H1 (cell line): Measurements from ENCODE around the gene FAH.

ENCODE experiments used
- ASH2L ChIP-seq: fragments of 200-600, 300-600 bp; sonication (generic); IDR thresholded peaks from one replicate; pipeline ENCODE4 v1.7.1; 2017; ENCODE audit warnings: low read length
- BRCA1 ChIP-seq: IDR thresholded peaks from 2 replicates; pipeline ENCODE4 v1.6.1; 2012; ENCODE audit warnings: low read depth, low read length, improper control_type of control experiment
- CEBPB ChIP-seq: IDR thresholded peaks from 2 replicates; pipeline ENCODE4 v1.6.1; 2012; ENCODE audit warnings: low read depth, low read length
- EZH2 ChIP-seq: fragments of 200-600 bp; sonication (generic); IDR thresholded peaks from 2 replicates; pipeline ENCODE4 v1.7.1; 2012; ENCODE audit warnings: low read depth, mild to moderate bottlenecking, moderate library complexity, low read length, inconsistent platforms; ENCODE audit not compliant: severe bottlenecking
- KDM1A ChIP-seq: fragments of 200-600, 300-600 bp; sonication (generic); IDR thresholded peaks from 2 replicates; pipeline ENCODE4 v1.7.1; 2016; ENCODE audit warnings: mild to moderate bottlenecking, low read length, borderline replicate concordance
- PHF8 ChIP-seq: fragments of 200-600 bp; sonication (generic); conservative IDR thresholded peaks from 2 replicates; pipeline ENCODE4 v1.7.1; 2012; ENCODE audit warnings: low read depth, mild to moderate bottlenecking, inconsistent platforms, low read length, moderate library complexity
- POLR2A ChIP-seq, 2 experiments: IDR thresholded peaks; 1 replicate in 1 of 2; 2 replicates in 1 of 2; pipeline ENCODE4 v1.6.1; 2011; ENCODE audit warnings: low read depth in 2 of 2, low read length in 2 of 2, mild to moderate bottlenecking in 2 of 2; ENCODE audit errors: control extremely low read depth in 1 of 2
- POLR2AphosphoS5 ChIP-seq: IDR thresholded peaks from 2 replicates; pipeline ENCODE4 v1.6.1; 2011; ENCODE audit warnings: low read depth, low read length
- RAD21 ChIP-seq, 2 experiments: IDR thresholded peaks in 1 of 2; conservative IDR thresholded peaks in 1 of 2; 2 replicates each; pipeline ENCODE4 v1.6.1; 2011; ENCODE audit warnings: low read depth in 2 of 2, low read length in 2 of 2, improper control_type of control experiment in 1 of 2, inconsistent platforms in 1 of 2, mild to moderate bottlenecking in 1 of 2, moderate library complexity in 1 of 2
- RFX5 ChIP-seq: IDR thresholded peaks from 2 replicates; pipeline ENCODE4 v1.6.1; 2011; ENCODE audit warnings: low read depth, low read length, improper control_type of control experiment, borderline replicate concordance
- TAF1 ChIP-seq: IDR thresholded peaks from 2 replicates; pipeline ENCODE4 v1.6.1; 2011; ENCODE audit warnings: mild to moderate bottlenecking, low read depth, low read length
- USF2 ChIP-seq: IDR thresholded peaks from 2 replicates; pipeline ENCODE4 v1.6.1; 2011; ENCODE audit warnings: low read length, improper control_type of control experiment
- TF ChIP-seq, protein P1 (sequence below), 3 experiments: IDR thresholded peaks; 1 replicate in 2 of 3; 2 replicates in 1 of 3; pipeline versions ENCODE4 v1.5.1 to v1.6.1; 2011; ENCODE audit warnings: low read length in 3 of 3, mild to moderate bottlenecking in 3 of 3, inconsistent platforms in 2 of 3, low read depth in 1 of 3, moderate library complexity in 1 of 3; ENCODE audit not compliant: insufficient read depth in 1 of 3; ENCODE audit errors: control extremely low read depth in 1 of 3
- TF ChIP-seq, protein P2 (sequence below): IDR thresholded peaks from 2 replicates; pipeline ENCODE4 v1.6.1; 2011; ENCODE audit warnings: low read depth, mild to moderate bottlenecking, low read length; ENCODE audit not compliant: insufficient read depth

DNA sequence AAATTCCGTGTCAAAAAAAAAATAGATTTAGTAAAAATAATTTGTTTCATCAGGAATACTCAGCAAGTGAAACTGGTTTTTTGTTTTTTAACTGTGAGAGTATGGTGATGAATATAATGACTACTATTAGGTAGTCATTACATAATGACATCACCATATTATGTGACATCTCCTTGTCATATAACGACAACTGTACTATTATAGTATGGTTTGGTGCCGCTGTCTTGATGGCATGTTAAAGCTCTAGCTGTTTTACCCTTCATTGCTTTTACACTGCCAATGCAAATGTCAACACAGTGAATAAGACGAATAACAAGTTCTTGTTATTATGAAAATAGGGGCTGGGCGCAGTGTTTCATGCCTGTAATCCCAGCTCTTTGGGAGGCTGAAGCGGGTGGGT, 45.6 kb upstream of the FAH start:
- TF ChIP-seq, protein P1, sequence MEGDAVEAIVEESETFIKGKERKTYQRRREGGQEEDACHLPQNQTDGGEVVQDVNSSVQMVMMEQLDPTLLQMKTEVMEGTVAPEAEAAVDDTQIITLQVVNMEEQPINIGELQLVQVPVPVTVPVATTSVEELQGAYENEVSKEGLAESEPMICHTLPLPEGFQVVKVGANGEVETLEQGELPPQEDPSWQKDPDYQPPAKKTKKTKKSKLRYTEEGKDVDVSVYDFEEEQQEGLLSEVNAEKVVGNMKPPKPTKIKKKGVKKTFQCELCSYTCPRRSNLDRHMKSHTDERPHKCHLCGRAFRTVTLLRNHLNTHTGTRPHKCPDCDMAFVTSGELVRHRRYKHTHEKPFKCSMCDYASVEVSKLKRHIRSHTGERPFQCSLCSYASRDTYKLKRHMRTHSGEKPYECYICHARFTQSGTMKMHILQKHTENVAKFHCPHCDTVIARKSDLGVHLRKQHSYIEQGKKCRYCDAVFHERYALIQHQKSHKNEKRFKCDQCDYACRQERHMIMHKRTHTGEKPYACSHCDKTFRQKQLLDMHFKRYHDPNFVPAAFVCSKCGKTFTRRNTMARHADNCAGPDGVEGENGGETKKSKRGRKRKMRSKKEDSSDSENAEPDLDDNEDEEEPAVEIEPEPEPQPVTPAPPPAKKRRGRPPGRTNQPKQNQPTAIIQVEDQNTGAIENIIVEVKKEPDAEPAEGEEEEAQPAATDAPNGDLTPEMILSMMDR (IDR thresholded peaks at IDR 0.05; ENCODE audit: control extremely low read depth in 1 of 3, insufficient read depth in 1 of 3, low read depth in 1 of 3, low read length in 3 of 3): no peak
- TF ChIP-seq EZH2 (no peak), CEBPB (no peak), POLR2AphosphoS5 (no peak), RAD21 (IDR thresholded peaks at IDR 0.05 in 1 of 2, conservative IDR thresholded peaks at IDR 0.05 in 1 of 2; ENCODE audit: low read depth in 2 of 2, low read length in 2 of 2) (no peak), PHF8 (no peak), ASH2L (no peak), BRCA1 (no peak), TAF1 (no peak), RFX5 (no peak), POLR2A (IDR thresholded peaks at IDR 0.05; ENCODE audit: control extremely low read depth in 1 of 2, low read depth in 2 of 2, low read length in 2 of 2) (no peak), USF2 (no peak), KDM1A (no peak)
- TF ChIP-seq, protein P2, sequence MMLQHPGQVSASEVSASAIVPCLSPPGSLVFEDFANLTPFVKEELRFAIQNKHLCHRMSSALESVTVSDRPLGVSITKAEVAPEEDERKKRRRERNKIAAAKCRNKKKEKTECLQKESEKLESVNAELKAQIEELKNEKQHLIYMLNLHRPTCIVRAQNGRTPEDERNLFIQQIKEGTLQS: no peak
